Measurements from ENCODE around the gene PRKCQ.

PRKCQ gene

GRCh38 chr10:6580279-6581029 lies 378 bp upstream of the PRKCQ start:
- Histone ChIP-seq H3K27me3 (replicated peaks; ENCODE audit: control insufficient read depth, insufficient read depth, low read length) (peaks cover 55% of the 10 kb centered on the region), H3K4me1 (ENCODE audit: control insufficient read depth, insufficient read depth, low read length) (peaks cover 4% of the 10 kb centered on the region), H3K36me3 (ENCODE audit: control insufficient read depth, insufficient read depth, low read length, severe bottlenecking) (no peaks in the 10 kb centered on the region), H3K9ac (ENCODE audit: low read length) (peak overlapping the region; percentile 51), H3K4me3 (ENCODE audit: low read length) (peak overlapping the region; percentile 75), H3K9me3 (ENCODE audit: control insufficient read depth, low read length) (peaks cover 3% of the 10 kb centered on the region)
- peak; percentile 81 for DNase-seq (ENCODE audit: low read depth)

DNA sequence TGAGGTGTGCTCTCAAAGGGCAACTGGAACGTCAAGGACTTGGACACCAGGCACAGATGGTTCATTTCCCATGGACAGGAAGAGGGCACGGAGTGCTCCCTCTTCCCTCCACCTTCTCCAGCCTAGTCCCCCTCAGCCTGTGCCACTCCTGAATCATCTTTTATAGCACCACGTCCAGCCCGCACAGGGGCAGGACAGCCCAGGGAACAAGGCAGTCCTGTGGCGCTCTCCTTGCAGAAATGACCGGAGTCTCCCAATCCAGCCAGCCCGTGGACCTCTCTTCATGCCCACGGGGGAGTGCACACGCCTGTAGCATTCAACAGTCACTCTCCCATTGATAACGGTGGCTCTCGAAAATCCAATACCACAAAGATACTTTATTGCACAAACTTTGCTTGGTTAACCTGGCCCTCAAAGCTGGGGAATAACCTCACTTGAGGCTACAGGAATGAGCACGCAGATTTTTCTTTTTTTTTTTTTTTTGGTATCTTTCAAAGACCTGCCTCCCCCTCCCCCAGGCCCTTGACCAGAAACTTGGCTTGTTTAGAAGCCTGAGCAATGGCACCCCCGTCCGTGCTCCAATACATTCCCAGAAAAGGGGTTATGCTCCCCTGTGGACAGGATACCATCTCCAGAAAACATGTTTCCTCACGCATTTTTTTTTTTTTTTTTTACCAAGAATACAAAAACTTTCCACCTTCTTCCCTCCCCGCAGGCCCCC lies 733 bp downstream of the PRKCQ start:
- Histone ChIP-seq H3K9ac (ENCODE audit: low read length) (no peak overlapping the region), H3K4me1 (ENCODE audit: control insufficient read depth, insufficient read depth, low read length) (peaks cover 4% of the 10 kb centered on the region), H3K36me3 (ENCODE audit: control insufficient read depth, insufficient read depth, low read length, severe bottlenecking) (no peaks in the 10 kb centered on the region), H3K27me3 (replicated peaks; ENCODE audit: control insufficient read depth, insufficient read depth, low read length) (peaks cover 62% of the 10 kb centered on the region), H3K4me3 (ENCODE audit: low read length) (peak overlapping the region; percentile 50), H3K9me3 (ENCODE audit: control insufficient read depth, low read length) (peaks cover 3% of the 10 kb centered on the region)
- no peak for DNase-seq (ENCODE audit: low read depth)

- H3K27me3 ChIP-seq (replicated peaks; ENCODE audit: control insufficient read depth, insufficient read depth, low read length): peaks cover 68% of the 10 kb centered on the region
- no peak overlapping the region for H3K9ac ChIP-seq (ENCODE audit: low read length)
- H3K9me3 ChIP-seq (ENCODE audit: control insufficient read depth, low read length): peaks cover 3% of the 10 kb centered on the region
- no peaks in the 10 kb centered on the region for H3K36me3 ChIP-seq (ENCODE audit: control insufficient read depth, insufficient read depth, low read length, severe bottlenecking)
- DNase-seq (ENCODE audit: low read depth): no peak
- H3K4me3 ChIP-seq (ENCODE audit: low read length): no peak overlapping the region
- peaks cover 4% of the 10 kb centered on the region for H3K4me1 ChIP-seq (ENCODE audit: control insufficient read depth, insufficient read depth, low read length)
Observed at GRCh38 chr10:6578795-6579182, 1.3 kb downstream of the PRKCQ start.

GRCh38 chr10:6578251-6578771 lies 1.8 kb downstream of the PRKCQ start:
- Histone ChIP-seq H3K4me3 (ENCODE audit: low read length) (no peak overlapping the region), H3K27me3 (replicated peaks; ENCODE audit: control insufficient read depth, insufficient read depth, low read length) (peaks cover 68% of the 10 kb centered on the region), H3K36me3 (ENCODE audit: control insufficient read depth, insufficient read depth, low read length, severe bottlenecking) (no peaks in the 10 kb centered on the region), H3K9ac (ENCODE audit: low read length) (no peak overlapping the region), H3K4me1 (ENCODE audit: control insufficient read depth, insufficient read depth, low read length) (peaks cover 4% of the 10 kb centered on the region), H3K9me3 (ENCODE audit: control insufficient read depth, low read length) (peaks cover 3% of the 10 kb centered on the region)
- DNase-seq (ENCODE audit: low read depth): no peak

GRCh38 chr10:6576326-6576725 lies 3.8 kb downstream of the PRKCQ start:
- Histone ChIP-seq H3K9me3 (ENCODE audit: control insufficient read depth, low read length) (peaks cover 3% of the 10 kb centered on the region), H3K4me1 (ENCODE audit: control insufficient read depth, insufficient read depth, low read length) (peaks cover 4% of the 10 kb centered on the region), H3K27me3 (replicated peaks; ENCODE audit: control insufficient read depth, insufficient read depth, low read length) (peaks cover 73% of the 10 kb centered on the region), H3K4me3 (ENCODE audit: low read length) (no peak overlapping the region), H3K36me3 (ENCODE audit: control insufficient read depth, insufficient read depth, low read length, severe bottlenecking) (no peaks in the 10 kb centered on the region), H3K9ac (ENCODE audit: low read length) (no peak overlapping the region)
- no peak for DNase-seq (ENCODE audit: low read depth)

DNA sequence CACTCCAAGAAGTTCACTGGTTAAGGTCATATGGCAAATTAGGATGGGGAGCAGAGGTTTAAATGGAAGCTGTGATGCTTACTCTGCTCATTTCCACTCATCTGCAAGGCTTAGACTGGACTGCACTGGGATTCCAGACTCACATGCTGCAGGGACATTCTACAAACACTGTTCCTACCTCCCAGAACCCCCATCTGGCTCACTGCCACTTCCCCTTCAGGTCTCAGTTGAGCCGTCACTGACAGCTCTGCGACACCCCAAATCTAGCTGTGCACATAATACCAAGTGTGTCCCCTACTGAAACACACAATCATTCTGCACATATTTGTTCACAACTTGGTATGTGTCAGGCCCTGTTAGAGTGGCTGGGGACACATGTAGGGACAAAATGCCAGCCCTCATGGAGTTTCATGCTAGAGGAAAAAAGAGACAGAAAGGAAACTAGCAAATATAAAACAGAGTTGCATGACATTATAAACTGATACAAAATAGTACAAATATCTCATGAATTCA lies 5.4 kb downstream of the PRKCQ start:
- DNase-seq (ENCODE audit: low read depth): no peak

DNA sequence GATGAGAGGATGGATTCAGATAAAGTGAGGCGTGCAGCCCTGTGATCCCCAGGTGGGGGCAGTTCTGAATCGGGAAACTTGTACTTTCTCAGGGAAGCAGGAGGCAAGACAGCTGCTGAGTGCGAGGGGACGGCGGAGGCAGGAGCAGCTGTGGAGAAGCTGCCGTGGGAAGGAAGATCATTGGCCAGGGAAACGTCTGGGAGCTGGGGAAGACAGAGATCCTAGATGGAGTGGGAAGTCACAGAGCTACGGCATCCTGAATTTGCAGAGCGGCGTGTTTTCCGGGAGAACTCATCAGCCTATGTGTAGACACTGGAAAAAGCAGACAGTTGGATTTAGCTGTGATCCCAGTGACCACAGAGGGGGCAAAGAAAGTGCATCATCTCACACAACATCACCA lies 9.2 kb downstream of the PRKCQ start:
- Histone ChIP-seq H3K4me3 (ENCODE audit: low read length) (no peak overlapping the region), H3K9ac (ENCODE audit: low read length) (no peak overlapping the region), H3K9me3 (ENCODE audit: control insufficient read depth, low read length) (no peaks in the 10 kb centered on the region), H3K27me3 (replicated peaks; ENCODE audit: control insufficient read depth, insufficient read depth, low read length) (peaks cover 75% of the 10 kb centered on the region), H3K36me3 (ENCODE audit: control insufficient read depth, insufficient read depth, low read length, severe bottlenecking) (no peaks in the 10 kb centered on the region), H3K4me1 (ENCODE audit: control insufficient read depth, insufficient read depth, low read length) (peaks cover 3% of the 10 kb centered on the region)
- DNase-seq (ENCODE audit: low read depth): no peak

More for the DNA sequence above, 5.4 kb downstream of the PRKCQ start:
- Histone ChIP-seq H3K9ac (ENCODE audit: low read length) (no peak overlapping the region), H3K9me3 (ENCODE audit: control insufficient read depth, low read length) (peaks cover 3% of the 10 kb centered on the region), H3K4me1 (ENCODE audit: control insufficient read depth, insufficient read depth, low read length) (no peaks in the 10 kb centered on the region), H3K4me3 (ENCODE audit: low read length) (no peak overlapping the region), H3K27me3 (replicated peaks; ENCODE audit: control insufficient read depth, insufficient read depth, low read length) (peaks cover 78% of the 10 kb centered on the region), H3K36me3 (ENCODE audit: control insufficient read depth, insufficient read depth, low read length, severe bottlenecking) (no peaks in the 10 kb centered on the region)

GRCh38 chr10:6569259-6569658 lies 10.8 kb downstream of the PRKCQ start:
- Histone ChIP-seq H3K9ac (ENCODE audit: low read length) (no peak overlapping the region), H3K36me3 (ENCODE audit: control insufficient read depth, insufficient read depth, low read length, severe bottlenecking) (no peaks in the 10 kb centered on the region), H3K4me1 (ENCODE audit: control insufficient read depth, insufficient read depth, low read length) (peaks cover 5% of the 10 kb centered on the region), H3K4me3 (ENCODE audit: low read length) (no peak overlapping the region), H3K27me3 (replicated peaks; ENCODE audit: control insufficient read depth, insufficient read depth, low read length) (peaks cover 69% of the 10 kb centered on the region), H3K9me3 (ENCODE audit: control insufficient read depth, low read length) (no peaks in the 10 kb centered on the region)
- no peak for DNase-seq (ENCODE audit: low read depth)

GRCh38 chr10:6567884-6568283 lies 12.2 kb downstream of the PRKCQ start:
- Histone ChIP-seq H3K27me3 (replicated peaks; ENCODE audit: control insufficient read depth, insufficient read depth, low read length) (peaks cover 68% of the 10 kb centered on the region), H3K9me3 (ENCODE audit: control insufficient read depth, low read length) (no peaks in the 10 kb centered on the region), H3K9ac (ENCODE audit: low read length) (no peak overlapping the region), H3K4me3 (ENCODE audit: low read length) (no peak overlapping the region), H3K36me3 (ENCODE audit: control insufficient read depth, insufficient read depth, low read length, severe bottlenecking) (no peaks in the 10 kb centered on the region), H3K4me1 (ENCODE audit: control insufficient read depth, insufficient read depth, low read length) (peaks cover 5% of the 10 kb centered on the region)
- DNase-seq (ENCODE audit: low read depth): no peak

GRCh38 chr10:6567203-6567703 lies 12.8 kb downstream of the PRKCQ start:
- Histone ChIP-seq H3K27me3 (replicated peaks; ENCODE audit: control insufficient read depth, insufficient read depth, low read length) (peaks cover 71% of the 10 kb centered on the region), H3K9ac (ENCODE audit: low read length) (no peak overlapping the region), H3K4me3 (ENCODE audit: low read length) (no peak overlapping the region), H3K4me1 (ENCODE audit: control insufficient read depth, insufficient read depth, low read length) (peaks cover 5% of the 10 kb centered on the region), H3K9me3 (ENCODE audit: control insufficient read depth, low read length) (no peaks in the 10 kb centered on the region), H3K36me3 (ENCODE audit: control insufficient read depth, insufficient read depth, low read length, severe bottlenecking) (no peaks in the 10 kb centered on the region)
- no peak for DNase-seq (ENCODE audit: low read depth)

DNA sequence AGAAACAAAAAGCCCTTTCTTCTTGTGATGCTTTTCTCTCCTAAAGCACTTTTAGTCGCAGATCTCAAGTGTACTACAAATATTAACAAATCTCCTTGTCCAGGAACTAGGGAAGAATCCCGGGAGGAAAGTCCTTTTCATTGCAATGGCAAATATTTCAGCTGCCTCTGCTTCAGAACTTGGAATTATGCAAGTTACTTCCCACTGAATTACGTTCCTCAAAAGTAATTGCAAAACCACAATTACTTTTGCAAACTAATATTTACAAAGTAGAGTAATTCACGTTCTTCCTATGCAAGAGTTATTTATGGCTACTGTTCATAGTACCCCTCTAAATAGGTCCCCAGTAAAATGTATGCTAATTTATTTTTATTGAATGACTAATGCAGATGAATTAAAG lies 14.5 kb downstream of the PRKCQ start:
- H3K4me3 ChIP-seq (ENCODE audit: low read length): no peak overlapping the region
- DNase-seq (ENCODE audit: low read depth): no peak
- H3K9me3 ChIP-seq (ENCODE audit: control insufficient read depth, low read length): no peaks in the 10 kb centered on the region
- no peak overlapping the region for H3K9ac ChIP-seq (ENCODE audit: low read length)
- H3K36me3 ChIP-seq (ENCODE audit: control insufficient read depth, insufficient read depth, low read length, severe bottlenecking): no peaks in the 10 kb centered on the region
- peaks cover 5% of the 10 kb centered on the region for H3K4me1 ChIP-seq (ENCODE audit: control insufficient read depth, insufficient read depth, low read length)
- peaks cover 63% of the 10 kb centered on the region for H3K27me3 ChIP-seq (replicated peaks; ENCODE audit: control insufficient read depth, insufficient read depth, low read length)

Data from adipocyte (in vitro differentiated cells).